HK-2 (cell line): ENCODE measurements around the gene AGAP2.
"Not testable (repeated sequence)": the region's sequence is repeated elsewhere in the genome, so short reads cannot be mapped to it uniquely, and the experiment has no call there.

ENCODE experiments used
- DNase-seq: peaks from one replicate; pipeline ENCODE4 v3.0.0-alpha.2; 2018; ENCODE audit not compliant: unreplicated experiment

AGAP2 gene

GRCh38 chr12:57694459-57695019 is 44.0 kb downstream of the AGAP2 start:
- no peak for DNase-seq

DNA sequence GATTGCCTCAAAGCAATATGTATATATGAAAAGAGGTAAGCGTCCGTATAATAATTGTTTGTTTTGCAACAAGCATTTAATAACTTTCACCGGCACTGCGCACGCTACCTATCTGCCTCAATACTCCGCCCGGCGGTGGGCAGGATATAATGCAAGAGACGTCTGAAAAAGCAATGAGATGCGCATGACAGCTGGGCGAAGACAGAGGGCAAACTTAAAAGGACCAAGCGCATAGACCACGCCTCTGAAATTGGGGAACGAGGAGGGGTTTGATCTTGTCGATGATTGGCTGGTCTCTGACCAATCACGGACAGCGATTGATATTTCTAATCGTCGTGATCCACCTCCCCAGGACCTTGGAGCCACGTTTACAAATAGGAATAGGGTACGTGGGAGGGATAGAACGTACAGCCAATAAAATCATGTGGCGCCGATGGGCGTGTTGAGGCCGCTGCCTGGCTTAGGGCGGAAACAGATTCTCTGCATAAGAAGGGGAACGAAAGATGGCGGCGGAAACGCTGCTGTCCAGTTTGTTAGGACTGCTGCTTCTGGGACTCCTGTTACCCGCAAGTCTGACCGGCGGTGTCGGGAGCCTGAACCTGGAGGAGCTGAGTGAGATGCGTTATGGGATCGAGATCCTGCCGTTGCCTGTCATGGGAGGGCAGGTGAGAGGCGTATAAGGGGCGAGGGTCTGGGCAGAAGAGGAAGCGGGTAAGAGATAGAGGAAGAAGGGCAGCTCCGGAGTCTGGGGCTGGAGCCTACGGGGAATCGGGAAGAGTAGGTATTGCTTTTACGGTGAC is 44.7 kb downstream of the AGAP2 start, which contains the start of gene OS9:
Gene OS9 (plus strand): TSS at position 474 of the 800 bp plus-strand sequence. CDS start 30 bp downstream, at position 504.
- peak; percentile 95 for DNase-seq

- DNase-seq, result no peak
These were observed 45.3 kb downstream of the AGAP2 start for GRCh38 chr12:57693317-57693658.

DNA sequence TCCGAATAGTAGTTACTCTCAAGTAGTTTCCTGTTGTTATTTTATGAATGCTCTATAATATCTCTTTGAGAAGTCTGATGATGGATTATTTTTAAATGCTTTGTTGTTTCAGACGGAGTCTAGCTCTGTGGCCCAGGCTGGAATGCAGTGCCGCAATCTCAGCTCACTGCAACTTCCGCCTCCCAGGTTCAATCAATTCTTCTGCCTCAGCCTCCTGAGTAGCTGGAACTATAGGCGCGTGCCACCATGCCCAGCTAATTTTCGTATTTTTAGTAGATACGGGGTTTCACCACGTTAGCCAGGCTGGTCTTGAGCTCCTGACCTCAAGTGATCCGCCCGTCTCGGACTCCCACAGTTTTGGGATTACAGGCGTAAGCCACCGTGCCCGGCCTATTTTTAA is 46.0 kb downstream of the AGAP2 start:
- no peak for DNase-seq

- DNase-seq, result no peak
These were observed 49.6 kb downstream of the AGAP2 start for GRCh38 chr12:57688931-57689330.

- DNase-seq, result no peak
These were observed 50.7 kb downstream of the AGAP2 start for GRCh38 chr12:57687862-57688261.

GRCh38 chr12:57679697-57680096 is 58.8 kb downstream of the AGAP2 start:
- DNase-seq, result no peak

GRCh38 chr12:57677947-57678346 is 60.6 kb downstream of the AGAP2 start:
- DNase-seq, result not testable (repeated sequence)

GRCh38 chr12:57674691-57675090 is 63.9 kb downstream of the AGAP2 start:
- no peak for DNase-seq
